GM18511 (cell line): ENCODE results near the gene MRPS18A.
"Not testable (repeated sequence)": the region's sequence is repeated elsewhere in the genome, so short reads cannot be mapped to it uniquely, and the experiment has no call there.

ENCODE experiments used
- ATAC-seq: cut with Tn5 transposase; IDR thresholded peaks from one replicate; pipeline ENCODE4 v1.9.1; 2021; ENCODE audit warnings: mild to moderate bottlenecking, moderate library complexity; ENCODE audit not compliant: unreplicated experiment

Gene MRPS18A

DNA sequence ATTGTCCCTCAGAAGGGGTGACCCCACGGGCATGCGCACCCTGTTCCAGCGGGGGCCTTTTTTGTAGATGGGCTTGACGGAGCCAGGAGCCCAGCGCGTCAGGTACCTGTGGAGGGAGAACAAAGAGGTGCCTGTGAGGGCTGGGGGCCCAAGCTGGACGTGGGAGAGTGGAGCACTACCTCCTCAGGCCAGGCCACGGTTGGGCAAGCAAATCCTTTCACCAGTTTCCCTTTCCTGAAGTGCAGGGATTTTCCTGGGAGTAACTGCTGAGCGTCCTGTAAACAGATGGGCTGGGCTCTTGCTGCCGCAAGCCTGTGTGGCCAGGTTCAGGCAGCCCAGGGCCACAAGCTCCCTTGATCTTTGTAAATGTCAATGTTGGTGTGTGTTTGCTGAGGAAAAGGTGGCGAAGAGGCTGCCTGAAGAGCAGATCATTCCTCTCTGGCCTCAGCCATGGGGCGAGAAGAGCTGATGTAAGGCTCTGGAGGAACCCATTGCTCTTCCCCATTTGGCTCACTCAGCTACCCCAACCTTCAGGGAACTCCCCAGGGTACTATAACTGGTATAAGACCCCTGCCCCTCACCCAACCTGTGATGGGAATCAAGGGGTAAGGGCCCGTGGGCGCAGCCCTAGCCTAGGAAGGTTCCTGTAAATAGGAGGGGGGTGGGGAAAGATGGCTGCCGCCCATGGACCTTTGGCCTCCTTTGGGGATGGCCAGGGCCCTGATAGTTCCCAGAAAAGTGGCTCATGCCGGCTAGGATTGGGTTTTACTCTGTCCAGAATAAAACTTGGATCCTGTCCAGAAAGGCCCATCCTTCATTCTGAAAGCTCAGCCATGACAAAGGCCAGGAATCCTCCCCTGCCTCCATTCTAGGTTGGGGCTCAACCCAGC lies 15.5 kb downstream of the MRPS18A start:
- ATAC-seq: no peak

DNA sequence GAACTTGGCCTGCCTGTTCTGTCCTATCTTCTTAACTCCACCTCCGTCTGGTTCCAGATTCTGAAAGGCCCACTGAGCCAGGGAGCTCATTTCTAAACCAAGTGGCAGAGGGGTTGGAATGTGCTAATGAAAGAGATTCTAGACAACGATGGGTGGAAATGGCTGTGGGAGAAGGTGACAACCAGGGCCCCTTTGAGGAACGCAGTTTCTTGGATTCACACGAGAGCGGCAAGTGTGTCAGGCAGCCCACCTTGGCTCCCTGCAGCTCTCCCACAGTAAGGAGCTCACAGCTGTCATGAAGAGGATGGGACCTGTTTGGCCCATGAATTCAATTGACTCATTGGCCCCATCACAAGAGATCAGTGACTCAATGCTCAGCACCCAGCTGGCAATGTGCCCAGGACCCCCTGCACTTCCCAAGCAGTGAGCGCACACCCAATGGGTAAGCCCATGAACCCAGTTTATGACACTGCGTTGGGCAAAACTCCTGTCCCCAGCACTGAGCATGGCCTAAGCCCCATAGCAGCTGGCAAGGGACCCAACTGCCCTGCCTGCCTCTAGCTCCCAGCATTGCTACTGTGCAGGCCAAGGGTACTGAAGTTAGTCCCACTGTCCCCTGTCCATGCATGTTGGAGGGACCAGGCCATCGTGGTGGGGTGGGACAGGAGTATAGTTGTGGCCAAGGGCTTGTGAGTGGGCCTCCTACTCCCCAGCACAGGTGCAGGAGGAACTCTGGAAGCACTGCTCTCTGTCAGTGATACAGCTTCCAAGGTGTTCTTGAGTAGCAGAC lies 16.4 kb downstream of the MRPS18A start:
- no peak for ATAC-seq

DNA sequence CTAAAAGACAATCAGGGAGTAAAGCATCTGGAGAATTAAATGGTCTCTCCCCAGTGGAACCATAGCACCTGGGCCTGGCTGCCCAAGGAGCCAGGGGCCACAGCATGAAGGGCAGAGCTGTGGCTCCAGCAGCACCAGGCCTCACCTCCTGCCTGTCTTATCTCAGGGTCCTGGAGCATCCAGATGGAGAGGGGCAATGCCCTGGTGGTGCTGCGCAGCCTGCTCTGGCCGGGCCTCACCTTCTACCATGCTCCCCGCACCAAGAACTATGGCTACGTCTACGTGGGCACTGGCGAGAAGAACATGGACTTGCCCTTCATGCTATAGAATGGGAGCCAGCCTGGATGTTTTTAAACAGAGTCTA lies 17.0 kb downstream of the MRPS18A start:
- ATAC-seq: no peak

DNA sequence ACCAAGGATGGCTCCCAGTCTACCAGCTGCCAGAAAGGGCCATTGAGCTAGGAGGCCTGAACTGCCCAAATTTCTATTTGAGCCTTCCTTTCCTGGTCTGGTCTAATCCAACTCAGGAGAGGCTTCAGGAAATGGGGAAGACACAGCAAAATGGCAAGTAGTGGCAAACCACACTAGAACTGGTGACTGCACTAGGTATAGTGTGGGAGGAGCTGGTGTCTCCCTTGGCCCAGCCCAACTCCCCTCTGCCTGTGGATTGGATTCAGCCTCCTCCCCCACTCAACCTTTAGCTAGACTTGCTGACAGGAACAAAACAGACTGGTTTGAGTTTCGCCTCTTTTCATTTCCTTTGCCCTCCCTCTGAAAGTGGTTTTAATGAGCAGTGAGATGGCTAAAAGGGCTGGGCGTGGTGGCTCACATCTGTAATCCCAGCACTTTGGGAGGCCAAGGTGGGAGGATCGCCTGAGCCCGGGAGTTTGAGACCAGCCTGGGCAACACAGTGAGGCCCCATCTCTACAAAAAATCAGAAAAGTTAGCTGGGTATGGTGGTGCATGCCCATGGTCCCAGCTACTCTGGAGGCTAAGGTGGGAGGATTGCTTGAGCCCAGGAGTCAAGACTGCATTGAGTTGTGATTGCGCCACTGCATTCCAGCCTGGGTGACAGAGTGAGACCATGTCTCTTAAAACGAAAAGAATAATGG lies 17.5 kb downstream of the MRPS18A start:
- ATAC-seq: no peak

DNA sequence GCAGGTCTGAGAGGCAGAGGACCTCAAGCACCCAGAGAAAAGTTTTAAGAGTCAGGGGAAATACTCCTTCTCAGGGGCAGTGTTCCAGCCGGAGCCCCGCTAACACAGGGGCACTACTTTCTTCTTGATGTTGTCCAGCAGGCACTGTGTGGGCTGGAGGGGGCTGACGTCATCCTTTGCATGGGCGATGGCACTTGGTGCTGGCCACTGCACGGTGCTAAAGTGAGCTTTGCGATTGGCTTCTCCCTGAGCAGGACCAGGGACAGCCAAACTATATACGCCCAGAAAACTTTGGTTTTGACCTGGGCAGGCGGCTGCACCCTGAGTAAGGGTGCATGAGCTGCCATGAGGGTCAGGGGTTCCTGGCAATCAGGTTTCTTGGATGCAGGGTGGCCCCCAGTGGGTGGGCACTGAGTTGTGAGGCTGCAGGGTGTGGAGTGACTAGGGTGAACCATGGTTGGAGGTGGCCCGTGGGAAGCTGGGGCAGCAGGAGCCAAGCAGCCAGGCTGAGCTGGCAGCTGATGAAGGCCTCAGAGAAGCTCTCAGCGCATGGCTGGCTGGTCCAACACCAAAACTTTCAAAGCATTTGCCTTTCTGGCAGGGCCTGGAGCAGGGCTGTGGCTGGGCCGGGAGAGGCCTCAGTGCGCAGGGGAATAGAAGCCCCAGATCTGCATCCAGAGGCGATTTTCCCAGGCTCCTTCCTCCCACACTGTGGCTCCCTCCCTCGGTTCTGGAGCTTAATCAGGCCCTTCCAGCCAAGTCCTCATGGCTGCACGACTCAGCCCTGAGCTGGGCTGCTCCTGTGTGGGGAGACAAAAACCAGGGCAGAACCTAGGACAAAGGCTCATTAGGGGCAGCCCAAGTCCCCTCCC lies 18.3 kb downstream of the MRPS18A start:
- ATAC-seq: no peak

DNA sequence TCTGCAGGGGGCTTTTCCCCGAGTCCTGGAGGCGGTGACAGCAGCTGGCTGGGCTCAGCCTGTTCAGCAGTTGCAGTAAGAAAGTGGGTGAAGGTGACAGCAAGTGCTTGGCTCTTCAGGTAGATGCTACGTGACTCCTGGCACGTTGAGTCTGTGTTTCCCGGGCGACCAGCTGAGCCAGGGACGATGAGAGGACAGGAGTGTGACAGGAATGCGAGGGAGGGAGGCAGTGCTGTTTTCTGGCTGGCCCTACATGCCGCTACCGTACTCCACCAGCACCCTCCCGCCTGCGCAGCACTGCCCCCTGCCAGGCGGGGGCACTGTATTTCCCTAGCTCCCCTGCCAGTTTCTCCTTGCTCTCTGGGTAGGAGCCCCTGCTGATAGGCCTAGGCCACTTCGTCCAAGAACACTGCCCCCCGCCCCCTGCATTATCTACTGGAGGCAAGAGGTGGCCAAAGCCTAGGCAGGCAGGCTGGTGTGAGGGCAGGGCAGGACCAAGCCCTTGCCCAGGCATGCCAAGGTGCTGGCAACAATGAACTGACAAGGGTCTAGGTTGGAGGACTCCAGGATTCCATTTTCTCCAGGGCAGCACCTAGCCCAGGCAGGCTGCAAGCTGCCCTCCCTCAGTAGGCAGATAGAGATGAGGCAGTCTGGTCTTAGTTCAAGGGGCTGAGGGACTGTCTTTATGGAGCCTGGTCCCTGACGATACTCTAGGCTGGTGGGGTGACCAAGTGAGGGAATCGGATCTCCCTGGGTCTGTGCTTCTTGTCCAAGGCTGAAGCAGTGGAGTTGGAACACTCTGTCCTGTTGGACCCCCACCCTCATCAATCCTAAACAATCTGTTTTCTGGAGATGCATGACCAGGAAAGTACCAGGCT lies 19.2 kb downstream of the MRPS18A start:
- ATAC-seq: peak; percentile 56

DNA sequence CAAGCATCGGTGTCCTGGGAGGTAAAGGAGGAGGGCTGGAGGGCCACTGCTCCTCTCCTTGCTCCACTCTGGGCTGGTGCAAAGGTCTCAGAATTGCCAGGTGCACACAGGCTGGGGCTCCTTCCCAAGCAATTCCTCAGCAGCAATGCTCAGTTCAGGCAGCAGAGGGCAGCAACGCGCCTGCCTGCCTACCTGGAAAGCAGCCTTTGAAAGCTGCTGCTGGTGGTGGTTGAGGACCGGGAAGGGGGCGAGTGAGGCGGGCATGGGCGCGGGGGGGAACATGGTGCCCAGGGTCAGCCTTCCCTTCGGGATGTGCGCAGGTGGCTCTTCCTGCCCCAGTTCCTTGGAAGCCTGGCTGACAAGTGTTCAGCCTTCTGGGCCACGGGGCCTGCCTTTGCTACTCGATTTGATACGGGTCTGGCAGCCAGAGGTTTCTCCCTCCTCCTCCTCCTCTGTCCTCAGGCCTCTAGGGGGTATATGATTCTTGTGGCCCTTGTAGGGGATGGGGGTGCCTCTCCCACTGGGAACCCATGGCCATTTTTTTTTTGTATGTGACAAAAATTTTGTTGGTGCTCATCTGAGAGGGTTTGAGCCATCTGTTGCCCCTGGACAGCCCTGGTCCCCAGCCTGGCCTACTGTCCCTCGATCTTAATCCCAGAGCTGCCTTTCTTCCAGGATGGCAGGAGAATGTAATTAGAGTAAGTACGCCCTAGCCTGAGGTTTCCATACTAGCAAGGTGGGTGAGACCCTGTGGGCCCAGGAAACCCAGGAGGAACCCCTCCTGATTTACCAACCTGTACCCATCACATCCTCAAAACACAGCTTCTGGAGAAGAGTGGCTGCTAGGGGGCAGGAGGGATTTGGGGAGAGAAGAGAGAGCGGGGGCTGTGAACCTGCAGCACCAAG lies 20.1 kb downstream of the MRPS18A start:
- peak; percentile 46 for ATAC-seq

DNA sequence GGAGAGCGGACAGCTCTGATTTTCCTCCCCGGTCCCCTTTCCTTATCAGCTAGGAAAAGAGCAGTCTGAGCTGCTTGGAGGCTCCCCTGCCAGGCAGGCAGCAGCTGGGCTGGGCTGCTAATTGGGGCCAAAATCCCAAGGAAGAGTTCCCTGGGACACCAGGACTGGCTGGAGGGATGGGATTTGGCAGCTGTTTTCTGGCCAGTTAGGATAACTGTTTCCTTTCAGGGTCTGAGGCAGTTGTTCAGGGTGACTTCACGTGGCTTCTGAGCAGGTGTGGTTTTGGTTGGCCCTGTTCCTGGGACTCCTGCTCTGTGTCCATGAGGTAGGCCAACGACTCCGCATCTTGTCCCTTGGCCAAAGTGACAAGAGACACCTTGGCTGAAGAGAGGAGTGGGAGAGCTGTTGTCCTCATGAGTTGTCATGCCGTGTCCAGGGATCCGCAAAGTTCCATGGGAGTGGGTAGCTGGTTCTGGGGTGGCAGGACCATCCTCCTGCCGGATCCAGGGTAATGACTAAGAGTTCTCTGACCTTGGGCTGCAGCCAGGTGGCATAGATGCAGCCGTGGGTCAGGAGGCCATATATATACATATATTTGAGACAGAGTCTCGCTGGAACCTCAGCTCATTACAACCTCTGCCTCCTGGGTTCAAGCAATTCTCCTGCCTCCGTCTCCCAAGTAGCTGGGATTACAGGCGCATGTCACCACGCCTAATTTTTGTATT lies 21.2 kb downstream of the MRPS18A start:
- no peak for ATAC-seq

DNA sequence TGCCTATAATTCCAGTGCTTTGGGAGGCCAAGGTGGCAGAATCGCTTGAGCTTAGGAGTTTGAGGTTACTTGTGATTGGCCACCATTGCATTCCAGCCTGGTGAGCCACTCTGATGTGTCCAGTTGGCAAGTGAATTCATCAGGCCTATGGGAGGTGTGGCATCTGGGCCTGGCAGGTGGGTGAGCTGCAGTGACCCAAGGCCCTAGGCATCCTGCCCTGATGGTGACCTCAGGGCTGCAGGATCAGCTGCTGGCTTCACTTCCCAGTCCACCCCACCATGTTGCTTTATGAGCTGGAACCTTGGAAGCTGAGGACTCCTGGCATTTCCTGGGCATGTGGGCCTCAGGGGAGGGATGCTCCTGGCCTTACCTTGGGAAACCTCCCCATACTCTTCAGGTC lies 22.2 kb downstream of the MRPS18A start:
- ATAC-seq: no peak

DNA sequence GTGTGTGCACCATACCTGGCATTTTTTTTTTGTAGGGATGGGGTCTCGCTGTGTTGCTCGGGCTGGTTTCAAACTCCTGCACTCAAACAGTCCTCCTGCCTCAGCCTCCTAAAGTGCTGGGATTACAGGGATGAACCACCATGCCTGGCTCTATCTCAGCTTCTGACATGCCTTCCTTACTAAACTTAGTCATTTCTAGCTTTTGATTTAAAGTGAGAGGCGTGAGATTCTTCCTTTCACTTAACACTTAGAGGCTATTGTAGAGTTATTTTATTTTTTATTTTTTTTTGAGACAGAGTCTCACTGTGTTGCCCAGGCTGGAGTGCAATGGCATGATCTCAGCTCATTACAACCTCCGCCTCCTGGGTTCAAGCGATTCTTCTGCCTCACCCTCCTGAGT lies 24.6 kb downstream of the MRPS18A start:
- not testable (repeated sequence) for ATAC-seq

DNA sequence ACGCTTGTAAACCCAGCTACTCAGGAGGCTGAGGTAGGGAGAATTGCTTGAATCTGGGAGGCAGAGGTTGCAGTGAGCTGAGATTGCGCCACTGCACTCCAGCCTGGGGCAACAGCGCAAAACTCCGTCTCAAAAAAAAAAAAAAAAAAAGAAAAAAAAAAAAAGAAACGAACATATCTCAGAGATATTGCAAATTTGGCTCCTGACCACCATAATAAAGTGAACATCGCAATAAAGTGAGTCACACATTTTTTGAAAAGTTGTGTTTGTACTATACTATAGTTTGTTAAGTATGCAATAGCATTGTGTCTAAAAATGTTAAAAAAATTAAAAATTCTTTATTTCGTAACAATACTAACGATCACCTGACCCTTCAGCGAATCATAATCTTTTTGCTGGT lies 29.4 kb downstream of the MRPS18A start:
- no peak for ATAC-seq

DNA sequence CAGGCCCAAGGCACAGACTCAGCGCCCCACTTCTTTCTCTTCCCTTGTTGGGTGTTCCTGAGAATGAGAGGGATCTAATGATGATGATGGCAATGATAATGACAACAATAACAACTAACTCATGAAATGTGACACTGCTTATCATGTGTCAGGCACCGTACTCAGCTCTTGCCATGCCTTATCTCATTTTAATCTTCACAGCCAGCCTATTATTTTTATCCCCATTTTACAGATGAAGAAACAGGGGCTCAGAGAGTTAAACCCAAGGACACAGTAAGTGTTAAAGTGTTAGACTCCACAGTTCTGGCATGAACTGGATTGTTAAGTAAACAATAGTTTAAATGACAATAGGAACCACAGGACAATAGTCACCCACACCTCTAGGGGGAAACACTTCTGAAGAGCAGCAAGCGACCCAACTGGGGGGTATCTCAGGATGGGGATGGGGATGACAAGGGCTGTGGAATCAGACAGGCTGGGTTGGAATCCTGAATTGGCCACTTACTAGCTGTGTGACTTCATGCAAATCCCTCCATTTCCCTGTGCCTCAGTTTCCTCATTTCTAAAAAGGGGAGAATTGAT lies 30.3 kb downstream of the MRPS18A start:
- no peak for ATAC-seq

DNA sequence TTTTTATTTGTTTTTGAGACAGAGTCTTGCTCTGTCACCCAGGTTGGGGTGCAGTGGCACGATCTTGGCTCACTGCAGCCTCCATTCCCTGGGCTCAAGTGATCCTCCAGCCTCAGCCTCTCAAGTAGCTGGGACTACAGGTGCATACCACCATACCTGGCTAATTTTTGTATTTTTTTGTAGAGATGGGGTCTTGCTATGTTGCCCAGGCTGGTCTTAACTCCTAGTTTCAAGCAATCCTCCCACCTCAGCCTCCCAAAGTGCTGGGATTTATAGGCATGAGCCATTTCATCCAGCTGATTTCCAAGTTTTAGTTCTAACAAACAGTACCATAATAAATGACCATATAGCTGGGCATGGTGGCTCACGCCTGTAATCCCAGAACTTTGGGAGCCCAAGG lies 34.8 kb downstream of the MRPS18A start:
- not testable (repeated sequence) for ATAC-seq

DNA sequence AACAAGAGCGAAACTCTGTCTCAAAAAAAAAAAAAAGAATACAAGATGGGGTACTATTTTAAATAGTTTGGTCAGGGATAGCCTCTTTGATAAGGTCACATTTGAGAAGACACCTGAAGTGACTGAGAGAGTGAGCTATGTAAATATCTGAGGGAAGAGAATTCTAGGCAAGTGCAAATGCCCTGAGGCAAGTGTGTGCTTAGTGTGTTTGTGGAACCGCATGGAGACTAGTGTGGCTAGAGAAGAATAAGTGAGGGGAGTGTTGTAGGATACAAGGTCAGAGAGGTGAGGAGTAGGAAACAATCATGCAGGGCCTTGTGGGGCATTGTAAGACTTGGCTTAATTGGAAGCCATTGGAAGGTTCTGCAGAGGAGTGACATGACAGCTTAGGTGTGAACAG lies 39.3 kb downstream of the MRPS18A start:
- no peak for ATAC-seq

DNA sequence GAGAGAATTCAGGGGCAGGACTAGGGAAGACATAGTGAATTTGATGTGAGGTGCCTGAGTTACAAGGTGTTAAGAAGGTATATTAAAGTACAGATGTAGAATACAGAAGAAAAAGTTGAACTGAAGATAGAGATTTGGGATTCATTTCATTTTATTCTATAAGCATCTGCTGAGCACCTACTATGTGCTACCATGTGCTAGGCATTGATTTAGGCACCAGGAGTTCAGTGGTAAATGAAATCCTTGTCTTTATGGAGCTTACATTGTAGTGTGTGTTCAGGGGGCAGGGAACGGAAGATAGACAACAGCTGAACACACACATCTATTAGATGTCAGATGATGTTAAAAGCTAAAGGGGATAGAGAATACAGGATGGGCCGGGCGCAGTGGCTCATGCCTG lies 40.0 kb downstream of the MRPS18A start:
- ATAC-seq: no peak

DNA sequence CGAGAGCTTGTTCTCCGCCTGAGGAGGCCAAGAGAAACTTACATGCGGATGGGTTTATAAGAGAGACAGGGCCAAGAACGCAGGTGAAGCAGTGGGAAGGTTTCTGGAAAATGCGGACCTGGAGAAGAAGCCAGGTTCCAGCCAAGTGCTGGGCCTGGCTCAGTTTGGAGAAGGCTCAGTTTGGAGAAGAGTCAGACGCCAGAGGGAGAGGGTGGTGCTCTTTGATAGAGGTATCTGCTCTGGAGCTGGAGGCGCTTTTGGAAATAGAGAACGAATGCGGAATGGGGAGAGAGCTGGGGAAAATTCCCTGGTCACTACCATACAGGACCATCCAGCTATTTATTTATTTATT lies 42.0 kb downstream of the MRPS18A start:
- no peak for ATAC-seq

DNA sequence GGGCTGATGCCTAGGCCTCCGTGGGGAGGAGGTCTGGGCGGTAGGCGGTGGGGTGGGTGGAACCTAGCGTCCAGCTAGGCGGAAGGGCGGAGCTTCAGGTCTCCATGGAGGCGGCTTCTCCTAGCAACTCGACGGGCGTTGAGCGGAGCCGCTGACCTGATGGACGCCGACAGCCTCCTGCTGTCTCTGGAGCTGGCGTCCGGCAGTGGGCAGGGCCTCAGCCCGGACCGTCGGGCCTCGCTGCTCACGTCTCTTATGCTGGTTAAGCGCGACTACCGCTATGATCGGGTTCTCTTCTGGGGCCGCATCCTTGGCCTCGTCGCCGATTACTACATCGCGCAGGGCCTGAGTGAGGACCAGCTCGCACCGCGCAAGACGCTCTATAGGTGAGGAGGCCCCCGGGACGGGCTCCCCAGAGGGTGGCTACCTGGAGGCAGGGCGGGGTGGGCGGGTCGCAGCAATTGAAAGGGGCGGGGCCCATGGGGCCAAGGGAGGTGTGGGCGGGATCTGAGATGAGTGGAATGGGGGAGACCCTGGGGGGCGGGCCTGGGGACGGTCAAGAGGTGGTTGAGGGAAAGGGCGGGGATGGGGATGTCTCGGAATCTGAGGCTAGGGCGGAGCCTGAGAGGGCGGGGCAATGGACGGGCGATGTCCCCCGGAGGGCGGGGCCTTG lies 42.5 kb downstream of the MRPS18A start, which contains the start of gene RSPH9:
Gene RSPH9, plus strand, starts transcription at position 97 of the 673 bp plus-strand sequence. Its CDS starts 63 bp downstream, at position 160.
- ATAC-seq: peak; percentile 71
